Neural cell (in vitro differentiated cells): ENCODE results near the gene TMEM117.

Experiments used
- EP300 ChIP-seq: fragments of 450-650 bp; conservative IDR thresholded peaks from 2 replicates; pipeline ENCODE4 v1.6.1; 2014; ENCODE audit warnings: antibody characterized with exemption, mild to moderate bottlenecking, moderate library complexity; ENCODE audit not compliant: poor library complexity, severe bottlenecking
- POLR2AphosphoS5 ChIP-seq: IDR thresholded peaks from 2 replicates; pipeline ENCODE4 v1.6.1; 2012
- REST ChIP-seq: IDR thresholded peaks from 2 replicates; pipeline ENCODE4 v1.6.1; 2012; ENCODE audit warnings: borderline replicate concordance
- SMC3 ChIP-seq: fragments of 450-650 bp; conservative IDR thresholded peaks from 2 replicates; pipeline ENCODE4 v1.6.1; 2014; ENCODE audit warnings: antibody characterized with exemption, mild to moderate bottlenecking, moderate library complexity; ENCODE audit not compliant: poor library complexity
- TAF1 ChIP-seq: IDR thresholded peaks from 2 replicates; pipeline ENCODE4 v1.6.1; 2012; ENCODE audit warnings: low read depth
- TF ChIP-seq, protein P1 (sequence below): fragments of 450-650 bp; IDR thresholded peaks from 2 replicates; pipeline ENCODE4 v1.5.1; 2014; ENCODE audit warnings: antibody characterized with exemption, mild to moderate bottlenecking, moderate library complexity; ENCODE audit not compliant: poor library complexity, severe bottlenecking

- TF ChIP-seq, protein P1, sequence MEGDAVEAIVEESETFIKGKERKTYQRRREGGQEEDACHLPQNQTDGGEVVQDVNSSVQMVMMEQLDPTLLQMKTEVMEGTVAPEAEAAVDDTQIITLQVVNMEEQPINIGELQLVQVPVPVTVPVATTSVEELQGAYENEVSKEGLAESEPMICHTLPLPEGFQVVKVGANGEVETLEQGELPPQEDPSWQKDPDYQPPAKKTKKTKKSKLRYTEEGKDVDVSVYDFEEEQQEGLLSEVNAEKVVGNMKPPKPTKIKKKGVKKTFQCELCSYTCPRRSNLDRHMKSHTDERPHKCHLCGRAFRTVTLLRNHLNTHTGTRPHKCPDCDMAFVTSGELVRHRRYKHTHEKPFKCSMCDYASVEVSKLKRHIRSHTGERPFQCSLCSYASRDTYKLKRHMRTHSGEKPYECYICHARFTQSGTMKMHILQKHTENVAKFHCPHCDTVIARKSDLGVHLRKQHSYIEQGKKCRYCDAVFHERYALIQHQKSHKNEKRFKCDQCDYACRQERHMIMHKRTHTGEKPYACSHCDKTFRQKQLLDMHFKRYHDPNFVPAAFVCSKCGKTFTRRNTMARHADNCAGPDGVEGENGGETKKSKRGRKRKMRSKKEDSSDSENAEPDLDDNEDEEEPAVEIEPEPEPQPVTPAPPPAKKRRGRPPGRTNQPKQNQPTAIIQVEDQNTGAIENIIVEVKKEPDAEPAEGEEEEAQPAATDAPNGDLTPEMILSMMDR, result no peak
- TF ChIP-seq SMC3 (no peak), TAF1 (no peak), EP300 (no peak), POLR2AphosphoS5 (peak; percentile 43), REST (no peak)
Measured at GRCh38 chr12:43917896-43918295, 82.0 kb downstream of the TMEM117 start.
